ENCODE results near the gene RXRA. TPM values are rescaled to one million over a fixed set of nuclear protein-coding genes. Genes with fewer than 3 reads are reported as not detected.

Gene RXRA
- total RNA-seq, 6 donors from 2014 or later, result 43.8 to 92.7 (median 74.1) TPM

GRCh38 chr9:134429481-134429880 lies 103.2 kb downstream of the RXRA start:
- H3K4me1 ChIP-seq, result peaks cover 26 to 37% (median 30%) of the 10 kb centered on the region in 4 donors
- 96 to 97% methylated on average over 21 of the region's 21 CpGs for WGBS, 2 donors
- peaks cover 8 to 51% (median 43%) of the 10 kb centered on the region in 4 donors for H3K36me3 ChIP-seq
- DNase-seq (peak in 1 of 2 donors; percentile 58), ATAC-seq (ENCODE audit: low FRiP score in 2 of 2) (no peak)
- TF ChIP-seq EP300 (IDR thresholded peaks at IDR 0.05) (no peak), CTCF (IDR thresholded peaks at IDR 0.05) (no peak), POLR2A (IDR thresholded peaks at IDR 0.05) (no peak), POLR2AphosphoS5 (IDR thresholded peaks at IDR 0.05) (no peak)
- no peak overlapping the region for H3K27ac ChIP-seq
- H3K9me3 ChIP-seq, result no peaks in the 10 kb centered on the region
- H3K4me3 ChIP-seq, result no peak overlapping the region
- H3K27me3 ChIP-seq, result no peaks in the 10 kb centered on the region

DNA sequence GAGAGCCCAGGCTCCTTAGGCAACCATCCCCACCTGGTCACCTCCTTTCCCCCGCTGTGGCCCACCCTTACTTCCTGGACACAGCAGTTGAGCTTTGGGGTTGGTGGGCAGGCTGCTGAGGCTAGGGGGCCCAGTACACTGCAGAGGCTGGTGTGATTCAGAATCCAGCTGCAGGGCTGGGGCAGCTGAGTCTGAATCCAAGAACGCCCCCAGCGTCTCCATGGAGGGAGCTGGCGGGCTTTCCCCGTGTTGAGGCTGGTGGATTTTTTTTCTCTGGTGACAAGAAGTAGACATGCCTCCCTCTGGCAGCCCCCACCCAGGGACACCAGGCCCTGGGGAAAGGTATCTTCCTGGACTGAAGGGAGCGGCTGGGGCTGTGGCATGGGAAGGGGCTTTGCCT lies 104.8 kb downstream of the RXRA start:
- Histone ChIP-seq H3K27me3 (no peaks in the 10 kb centered on the region), H3K36me3 (peaks cover 8 to 47% (median 36%) of the 10 kb centered on the region in 4 donors), H3K4me1 (peaks cover 42 to 53% (median 45%) of the 10 kb centered on the region in 4 donors), H3K27ac (peak overlapping the region in 1 of 4 donors; percentile 90), H3K4me3 (no peak overlapping the region), H3K9me3 (no peaks in the 10 kb centered on the region)
- 71 to 100% methylated on average over 3 to 6 of the region's 6 CpGs for WGBS, 2 donors
- no peak for TF ChIP-seq POLR2AphosphoS5 (IDR thresholded peaks at IDR 0.05)
- no peak for TF ChIP-seq CTCF (IDR thresholded peaks at IDR 0.05)
- TF ChIP-seq POLR2A (IDR thresholded peaks at IDR 0.05), result no peak
- no peak for TF ChIP-seq EP300 (IDR thresholded peaks at IDR 0.05)
- ATAC-seq (ENCODE audit: low FRiP score in 2 of 2) (no peak), DNase-seq (peak in 1 of 2 donors; percentile 15)

DNA sequence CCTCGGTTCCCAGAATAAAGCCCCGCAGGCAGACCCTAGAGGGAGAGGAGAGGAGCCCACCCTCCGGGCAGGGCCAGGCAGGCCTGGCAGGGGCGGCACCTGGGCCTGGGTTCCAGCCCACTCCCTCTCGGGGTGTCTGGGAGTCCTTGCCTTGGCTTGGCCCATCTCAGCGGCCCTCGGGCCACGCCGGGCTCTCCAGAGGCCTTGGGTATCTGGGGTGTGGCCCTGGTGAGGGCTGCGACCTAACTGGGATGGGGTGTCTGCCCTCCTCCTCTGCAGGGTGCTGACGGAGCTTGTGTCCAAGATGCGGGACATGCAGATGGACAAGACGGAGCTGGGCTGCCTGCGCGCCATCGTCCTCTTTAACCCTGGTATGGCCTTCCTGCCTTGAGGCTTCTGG lies 105.4 kb downstream of the RXRA start:
- ATAC-seq (ENCODE audit: low FRiP score in 2 of 2) (no peak), DNase-seq (peak in 1 of 2 donors; percentile 75)
- Histone ChIP-seq H3K9me3 (no peaks in the 10 kb centered on the region), H3K27me3 (no peaks in the 10 kb centered on the region), H3K4me3 (no peak overlapping the region), H3K4me1 (peaks cover 47 to 57% (median 50%) of the 10 kb centered on the region in 4 donors), H3K27ac (peak overlapping the region in 3 of 4 donors; percentile 86 to 92 (median 90)), H3K36me3 (peaks cover 8 to 51% (median 36%) of the 10 kb centered on the region in 4 donors)
- WGBS, 2 donors, result 63 to 87% methylated on average over 6 to 16 of the region's 16 CpGs
- TF ChIP-seq EP300 (IDR thresholded peaks at IDR 0.05) (no peak), POLR2A (IDR thresholded peaks at IDR 0.05) (no peak), CTCF (IDR thresholded peaks at IDR 0.05) (no peak), POLR2AphosphoS5 (IDR thresholded peaks at IDR 0.05) (no peak)

DNA sequence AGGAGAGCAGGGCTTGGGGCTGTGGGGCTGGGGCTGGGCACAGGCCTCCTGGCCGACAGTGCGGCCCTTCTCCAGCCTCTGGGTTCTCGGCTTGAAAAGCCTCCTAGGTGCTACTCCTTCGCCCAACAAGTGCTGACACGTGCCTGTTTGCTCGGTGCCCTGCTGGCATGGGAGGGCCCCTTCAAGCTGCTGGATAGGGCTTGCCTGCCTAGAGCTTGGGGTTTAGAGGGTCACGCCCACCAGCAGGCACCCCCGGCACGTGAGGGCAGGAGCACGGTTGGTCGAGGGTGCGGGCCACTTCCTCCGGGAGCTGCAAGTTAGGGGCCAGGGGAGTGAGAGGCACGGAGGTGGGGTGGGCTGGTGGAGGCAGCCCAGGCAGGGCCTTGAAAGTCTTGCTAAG lies 106.2 kb downstream of the RXRA start:
- Histone ChIP-seq H3K27me3 (no peaks in the 10 kb centered on the region), H3K9me3 (no peaks in the 10 kb centered on the region), H3K36me3 (peaks cover 8 to 51% (median 43%) of the 10 kb centered on the region in 4 donors), H3K27ac (peak overlapping the region in 3 of 4 donors; percentile 86 to 92 (median 90)), H3K4me1 (peaks cover 54 to 66% (median 59%) of the 10 kb centered on the region in 4 donors), H3K4me3 (no peak overlapping the region)
- WGBS, 2 donors, result 52 to 73% methylated on average over 6 to 9 of the region's 14 CpGs
- no peak for ATAC-seq (ENCODE audit: low FRiP score in 2 of 2)
- peak; percentile 63 to 77 for DNase-seq
- TF ChIP-seq POLR2A (IDR thresholded peaks at IDR 0.05) (no peak), POLR2AphosphoS5 (IDR thresholded peaks at IDR 0.05) (no peak), EP300 (IDR thresholded peaks at IDR 0.05) (no peak), CTCF (IDR thresholded peaks at IDR 0.05) (no peak)

DNA sequence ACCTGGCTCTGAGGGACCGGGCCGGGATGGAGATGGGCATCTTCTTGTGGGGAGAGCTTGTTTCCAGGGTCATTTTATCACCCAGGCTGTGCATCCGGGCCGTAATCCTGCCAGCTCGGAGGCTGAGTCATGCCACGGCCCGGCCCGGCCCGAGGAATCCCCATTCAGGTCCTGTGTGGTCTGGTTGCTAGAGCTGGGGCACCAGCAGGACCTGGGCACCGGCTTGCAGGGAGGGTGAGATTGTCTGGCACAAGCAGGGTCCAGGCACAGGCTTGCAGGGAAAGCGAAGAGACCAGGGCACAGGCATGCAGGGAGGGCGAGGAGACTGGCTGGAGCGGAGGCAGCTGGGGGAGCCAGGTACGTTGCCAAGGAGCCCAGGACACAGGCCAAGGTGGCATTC lies 106.8 kb downstream of the RXRA start:
- WGBS, 2 donors, result 61 to 81% methylated on average over 6 to 14 of the region's 14 CpGs
- peak in 1 of 2 donors; percentile 84 for DNase-seq
- H3K9me3 ChIP-seq, result no peaks in the 10 kb centered on the region
- peaks cover 8 to 51% (median 43%) of the 10 kb centered on the region in 4 donors for H3K36me3 ChIP-seq
- TF ChIP-seq POLR2AphosphoS5 (IDR thresholded peaks at IDR 0.05) (no peak), EP300 (IDR thresholded peaks at IDR 0.05) (no peak), POLR2A (IDR thresholded peaks at IDR 0.05) (no peak), CTCF (IDR thresholded peaks at IDR 0.05) (no peak)
- ATAC-seq (ENCODE audit: low FRiP score in 2 of 2), result no peak
- peaks cover 59 to 72% (median 65%) of the 10 kb centered on the region in 4 donors for H3K4me1 ChIP-seq
- no peaks in the 10 kb centered on the region for H3K27me3 ChIP-seq
- peak overlapping the region in 3 of 4 donors; percentile 86 to 92 (median 90) for H3K27ac ChIP-seq
- H3K4me3 ChIP-seq, result no peak overlapping the region

Data from upper lobe of left lung (tissue), 6 donors.